Fibroblast of mammary gland (primary cell): Measurements from ENCODE around the gene SLC6A5.

Experiments used
- DNase-seq: peaks from one replicate; pipeline ENCODE4 v3.0.0-alpha.2; 2010; ENCODE audit warnings: low read depth
- H3K4me3 ChIP-seq: 2 replicates; pipeline ENCODE4 v1.5.1; 2011; ENCODE audit warnings: low read depth, mild to moderate bottlenecking, low read length, moderate library complexity; ENCODE audit not compliant: control insufficient read depth
- TF ChIP-seq, protein P1 (sequence below): conservative IDR thresholded peaks from 2 replicates; pipeline ENCODE4 v1.5.1; 2011; ENCODE audit warnings: low read depth, low read length, inconsistent platforms; ENCODE audit not compliant: control insufficient read depth, insufficient read depth

The SLC6A5 gene

DNA sequence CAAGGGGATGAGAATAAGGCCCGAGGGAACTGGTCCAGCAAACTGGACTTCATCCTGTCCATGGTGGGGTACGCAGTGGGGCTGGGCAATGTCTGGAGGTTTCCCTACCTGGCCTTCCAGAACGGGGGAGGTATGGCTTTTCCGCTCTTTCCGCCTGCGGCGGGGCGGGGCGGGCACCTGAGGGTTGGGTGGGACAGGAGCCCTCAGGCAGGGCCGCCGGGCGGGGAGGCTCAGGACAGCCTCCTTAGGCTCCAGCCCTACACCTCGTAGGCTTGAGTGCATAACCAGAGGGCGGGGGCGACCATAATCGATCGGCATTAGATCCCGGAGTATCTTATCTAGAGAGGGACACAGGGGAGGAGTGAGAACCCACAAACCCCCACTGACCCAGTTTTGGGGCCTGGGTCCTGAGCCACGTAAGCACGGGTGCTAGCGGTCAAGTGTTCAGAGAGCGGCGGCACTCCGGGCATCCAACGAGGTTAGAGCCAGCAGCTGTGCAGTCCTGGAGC lies 4.9 kb downstream of the SLC6A5 start:
- H3K4me3 ChIP-seq = no peak overlapping the region
- no peak for DNase-seq
- TF ChIP-seq, protein P1, sequence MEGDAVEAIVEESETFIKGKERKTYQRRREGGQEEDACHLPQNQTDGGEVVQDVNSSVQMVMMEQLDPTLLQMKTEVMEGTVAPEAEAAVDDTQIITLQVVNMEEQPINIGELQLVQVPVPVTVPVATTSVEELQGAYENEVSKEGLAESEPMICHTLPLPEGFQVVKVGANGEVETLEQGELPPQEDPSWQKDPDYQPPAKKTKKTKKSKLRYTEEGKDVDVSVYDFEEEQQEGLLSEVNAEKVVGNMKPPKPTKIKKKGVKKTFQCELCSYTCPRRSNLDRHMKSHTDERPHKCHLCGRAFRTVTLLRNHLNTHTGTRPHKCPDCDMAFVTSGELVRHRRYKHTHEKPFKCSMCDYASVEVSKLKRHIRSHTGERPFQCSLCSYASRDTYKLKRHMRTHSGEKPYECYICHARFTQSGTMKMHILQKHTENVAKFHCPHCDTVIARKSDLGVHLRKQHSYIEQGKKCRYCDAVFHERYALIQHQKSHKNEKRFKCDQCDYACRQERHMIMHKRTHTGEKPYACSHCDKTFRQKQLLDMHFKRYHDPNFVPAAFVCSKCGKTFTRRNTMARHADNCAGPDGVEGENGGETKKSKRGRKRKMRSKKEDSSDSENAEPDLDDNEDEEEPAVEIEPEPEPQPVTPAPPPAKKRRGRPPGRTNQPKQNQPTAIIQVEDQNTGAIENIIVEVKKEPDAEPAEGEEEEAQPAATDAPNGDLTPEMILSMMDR = no peak

DNA sequence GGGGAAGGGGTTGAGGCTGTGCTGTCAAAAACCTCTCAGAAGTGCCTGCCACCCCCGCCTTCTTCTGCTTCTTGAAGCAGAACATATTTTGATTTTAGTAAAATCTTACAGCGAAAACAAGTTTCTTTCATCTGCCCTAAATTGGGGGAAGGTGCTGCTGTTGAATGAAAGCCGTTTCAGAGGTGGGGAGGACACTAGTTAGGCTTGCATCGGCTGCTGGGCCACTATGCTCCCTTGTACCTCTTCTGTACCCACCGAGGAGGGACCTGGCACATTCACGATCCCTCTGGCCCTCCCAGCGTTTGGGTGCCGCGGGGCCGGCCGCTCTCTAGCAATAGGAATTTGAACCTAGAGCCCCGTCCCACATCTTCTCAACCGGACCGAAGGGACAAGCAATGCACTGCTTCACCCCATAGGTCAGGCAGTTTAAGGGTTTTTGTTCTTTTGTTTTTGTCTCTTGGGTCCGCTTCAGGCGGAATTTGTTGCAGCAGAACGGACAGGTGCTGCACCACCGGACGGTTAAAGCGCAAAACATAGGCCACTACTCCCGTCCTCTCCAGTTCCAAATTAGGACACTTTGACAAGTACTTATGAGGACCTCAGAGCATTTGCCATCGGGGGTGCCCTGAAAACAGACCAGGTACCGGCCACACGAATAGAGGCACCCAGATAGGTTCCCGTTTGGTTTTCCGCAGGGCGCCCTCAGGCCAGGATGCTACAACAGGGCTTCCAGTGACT lies 5.6 kb downstream of the SLC6A5 start:
- no peak overlapping the region for H3K4me3 ChIP-seq
- DNase-seq = no peak
- TF ChIP-seq, protein P1 = no peak

DNA sequence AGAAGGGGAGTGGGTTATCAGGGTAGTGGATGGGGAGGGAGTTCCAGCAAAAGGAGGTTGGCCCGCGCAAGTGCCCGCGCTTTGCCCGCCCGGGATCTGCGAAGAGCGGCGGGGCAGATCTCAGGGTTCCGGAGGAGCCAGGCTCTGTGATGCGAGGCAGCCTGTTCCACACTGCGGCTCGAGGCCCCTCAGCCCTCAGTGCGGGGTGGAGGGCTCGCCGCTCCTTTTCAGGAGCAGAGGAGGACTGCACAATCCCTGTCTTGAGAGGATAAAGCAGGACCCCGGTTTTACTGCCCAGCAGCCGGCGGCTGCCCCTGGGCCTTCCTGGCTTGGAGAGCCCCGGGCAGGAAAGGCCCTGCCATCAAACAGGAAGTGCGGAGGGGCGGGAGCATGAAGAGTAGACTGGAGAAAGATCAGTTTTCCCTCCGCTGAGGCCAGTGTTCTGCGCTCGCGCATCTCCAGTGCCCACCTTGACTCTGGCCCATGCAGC lies 6.2 kb downstream of the SLC6A5 start:
- H3K4me3 ChIP-seq = no peak overlapping the region
- TF ChIP-seq, protein P1 = no peak
- DNase-seq = no peak

DNA sequence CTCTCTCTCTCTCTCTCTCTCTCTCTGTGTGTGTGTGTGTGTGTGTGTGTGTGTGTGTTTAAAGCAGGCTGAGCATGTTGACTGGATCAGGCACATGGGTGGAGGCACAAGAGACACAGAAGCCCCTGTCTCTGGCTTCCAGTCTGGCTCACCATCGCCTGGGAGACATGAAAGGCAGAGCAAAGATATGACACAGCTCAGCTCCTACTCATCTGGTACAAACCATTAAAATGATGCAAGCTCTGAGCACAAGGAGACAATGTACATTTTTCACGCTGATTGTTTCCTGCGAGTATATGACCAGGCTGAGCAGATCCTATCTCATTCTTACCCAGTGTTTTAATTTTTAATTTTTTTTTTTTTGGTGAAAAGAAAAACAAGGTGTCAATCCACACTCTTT lies 9.5 kb downstream of the SLC6A5 start:
- no peak overlapping the region for H3K4me3 ChIP-seq
- DNase-seq = no peak
- TF ChIP-seq, protein P1 = no peak

DNA sequence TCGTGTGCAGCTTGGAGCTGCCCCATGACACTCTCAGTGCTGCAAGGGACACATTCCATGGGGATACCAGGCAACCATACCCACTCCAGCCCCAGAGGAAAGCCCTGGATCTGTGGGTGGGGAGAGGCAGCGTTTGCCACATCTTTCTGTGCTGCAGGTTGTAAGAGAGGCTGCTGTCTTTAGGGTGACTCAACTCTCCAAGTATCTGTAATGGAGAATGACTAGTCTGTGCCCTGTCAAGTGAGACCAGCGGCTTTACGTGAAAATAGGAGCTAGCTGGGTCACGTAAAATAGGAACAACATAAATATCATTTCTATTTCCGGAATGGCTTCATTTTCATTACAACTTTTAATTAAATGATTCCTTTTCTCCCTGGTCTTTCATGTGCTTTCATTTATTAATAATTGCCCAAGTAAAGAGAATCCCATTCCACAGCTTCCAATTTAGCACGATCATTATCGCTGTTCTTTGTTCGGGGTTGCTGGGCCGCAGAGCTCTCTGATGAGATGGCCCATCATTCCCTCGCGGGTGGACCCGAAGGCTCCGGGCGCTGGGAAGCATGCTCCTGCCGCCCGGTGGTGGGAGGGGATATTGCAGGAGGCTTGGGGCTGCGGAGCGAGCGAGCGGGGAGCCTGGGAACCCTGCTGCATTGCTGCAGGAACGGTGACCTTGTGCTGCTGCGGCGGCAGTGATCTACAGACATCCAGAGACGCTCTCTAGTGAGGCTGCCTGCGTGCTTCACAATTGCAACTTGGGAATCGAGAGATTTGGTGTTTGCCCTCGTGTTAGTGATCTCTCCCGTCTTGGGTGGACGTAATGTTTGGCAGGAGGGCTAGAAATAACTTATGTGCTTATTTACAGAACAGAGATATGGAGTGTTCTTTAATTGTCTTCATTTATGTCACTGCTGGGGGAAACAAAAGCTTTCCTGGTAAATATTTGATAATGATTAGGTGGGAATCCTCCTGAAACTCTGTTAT lies 10.6 kb downstream of the SLC6A5 start:
- no peak overlapping the region for H3K4me3 ChIP-seq
- DNase-seq = peak; percentile 51
- TF ChIP-seq, protein P1 = peak; percentile 85

DNA sequence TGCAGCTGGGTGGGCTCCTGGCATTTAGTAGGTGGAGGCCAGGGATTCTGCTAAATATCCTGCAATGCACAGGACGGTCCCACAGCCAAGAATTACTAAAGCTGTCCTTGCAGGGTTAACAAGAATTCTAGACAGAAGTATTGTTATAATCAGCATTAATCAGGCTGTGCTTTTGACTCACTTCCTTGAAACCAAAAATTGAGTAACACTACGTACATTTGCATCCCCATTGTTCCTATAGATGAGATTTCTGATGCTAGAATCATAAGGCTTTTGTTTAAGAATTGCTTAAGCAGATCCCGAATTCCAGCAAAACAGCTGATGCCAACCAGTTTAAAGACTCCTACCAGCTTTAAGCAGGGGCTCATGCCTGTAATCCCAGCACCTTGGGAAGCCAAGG lies 11.4 kb downstream of the SLC6A5 start:
- no peak overlapping the region for H3K4me3 ChIP-seq
- DNase-seq = no peak
- TF ChIP-seq, protein P1 = no peak
